ENCODE results near the gene USP17L28. TPM values are rescaled to one million over a fixed set of nuclear protein-coding genes. Genes with fewer than 3 reads are reported as not detected.
"Not testable (repeated sequence)": the region's sequence is repeated elsewhere in the genome, so short reads cannot be mapped to it uniquely, and the experiment has no call there.

Gene USP17L28, protein sequence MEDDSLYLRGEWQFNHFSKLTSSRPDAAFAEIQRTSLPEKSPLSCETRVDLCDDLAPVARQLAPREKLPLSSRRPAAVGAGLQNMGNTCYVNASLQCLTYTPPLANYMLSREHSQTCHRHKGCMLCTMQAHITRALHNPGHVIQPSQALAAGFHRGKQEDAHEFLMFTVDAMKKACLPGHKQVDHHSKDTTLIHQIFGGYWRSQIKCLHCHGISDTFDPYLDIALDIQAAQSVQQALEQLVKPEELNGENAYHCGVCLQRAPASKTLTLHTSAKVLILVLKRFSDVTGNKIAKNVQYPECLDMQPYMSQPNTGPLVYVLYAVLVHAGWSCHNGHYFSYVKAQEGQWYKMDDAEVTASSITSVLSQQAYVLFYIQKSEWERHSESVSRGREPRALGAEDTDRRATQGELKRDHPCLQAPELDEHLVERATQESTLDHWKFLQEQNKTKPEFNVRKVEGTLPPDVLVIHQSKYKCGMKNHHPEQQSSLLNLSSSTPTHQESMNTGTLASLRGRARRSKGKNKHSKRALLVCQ
- not detected in 2 replicates for polyA plus RNA-seq (2011; rRNA removed)
- polyA plus RNA-seq (2012; cell fraction: cytosol; rRNA removed) = not detected in 2 replicates
- polyA plus RNA-seq (2012; cell fraction: nucleus; rRNA removed) = not detected in 2 replicates
- polyA plus RNA-seq (2017; fragmentation: RNase III; extraction: RNeasy Plus Mini Kit Qiagen cat#74134 plus additional on column Dnase treatment) = not detected in 3 replicates
- polyA minus RNA-seq (2011; rRNA and poly(A)+ RNA removed) = not detected in 2 replicates

DNA sequence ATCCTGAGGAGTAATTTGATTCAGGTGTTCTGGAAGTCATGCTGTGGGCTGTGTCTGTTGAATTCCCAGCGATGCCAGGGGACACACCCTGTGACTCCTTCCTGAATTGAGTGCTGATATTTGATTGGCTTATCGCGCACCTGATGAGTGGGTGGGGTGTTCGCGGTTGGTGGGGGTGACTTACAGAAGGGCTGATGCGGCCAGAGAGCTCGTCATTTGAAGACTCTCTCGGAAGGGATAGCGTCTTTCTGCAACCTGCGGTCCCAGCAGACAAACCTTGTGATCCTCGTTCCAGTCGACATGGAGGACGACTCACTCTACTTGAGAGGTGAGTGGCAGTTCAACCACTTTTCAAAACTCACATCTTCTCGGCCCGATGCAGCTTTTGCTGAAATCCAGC, at the start of gene USP17L28:
Gene USP17L28, plus strand, starts transcription at position 301 of the 400 bp plus-strand sequence. Its CDS starts 0 bp downstream, at position 301.
- WGBS (ENCODE audit: missing lambda C conversion rate) = no CpG with 5 or more reads among the region's 15 CpGs
- ATAC-seq; H3K27ac ChIP-seq; H3K4me3 ChIP-seq; CTCF ChIA-PET; H3K4me2 ChIP-seq; H3K9me3 ChIP-seq; H3K4me1 ChIP-seq; POLR2A ChIA-PET; DNase-seq (ENCODE audit: low read depth in 1 of 2, low spot score in 1 of 2); FAIRE-seq: not testable (repeated sequence)

DNA sequence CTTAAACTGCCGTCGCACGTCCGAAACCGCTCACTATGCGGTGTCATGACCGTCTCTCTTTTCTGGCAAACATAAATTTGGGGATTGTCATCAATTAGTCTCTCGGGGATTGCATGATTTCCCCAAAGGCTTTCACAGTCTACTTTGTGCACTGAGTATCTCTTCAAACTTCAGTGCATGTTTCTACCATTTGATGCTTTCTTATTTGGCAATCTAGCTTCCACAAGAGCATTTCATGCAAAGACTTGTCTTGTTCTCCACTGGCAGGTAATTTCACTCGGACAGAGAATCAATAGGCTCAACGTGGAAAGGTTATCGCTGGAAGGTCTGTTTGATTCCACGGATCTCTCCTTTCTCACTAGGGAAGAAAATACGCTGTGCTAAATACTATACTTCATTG, 24.5 kb upstream of the USP17L28 start:
- DNase-seq (ENCODE audit: low read depth in 1 of 2, low spot score in 1 of 2); POLR2A ChIA-PET; H3K4me3 ChIP-seq; CTCF ChIA-PET; H3K4me1 ChIP-seq; H3K9me3 ChIP-seq; ATAC-seq; FAIRE-seq; H3K27ac ChIP-seq; H3K4me2 ChIP-seq: not testable (repeated sequence)
- WGBS (ENCODE audit: missing lambda C conversion rate) = 18% methylated on average over 4 of the region's 13 CpGs

DNA sequence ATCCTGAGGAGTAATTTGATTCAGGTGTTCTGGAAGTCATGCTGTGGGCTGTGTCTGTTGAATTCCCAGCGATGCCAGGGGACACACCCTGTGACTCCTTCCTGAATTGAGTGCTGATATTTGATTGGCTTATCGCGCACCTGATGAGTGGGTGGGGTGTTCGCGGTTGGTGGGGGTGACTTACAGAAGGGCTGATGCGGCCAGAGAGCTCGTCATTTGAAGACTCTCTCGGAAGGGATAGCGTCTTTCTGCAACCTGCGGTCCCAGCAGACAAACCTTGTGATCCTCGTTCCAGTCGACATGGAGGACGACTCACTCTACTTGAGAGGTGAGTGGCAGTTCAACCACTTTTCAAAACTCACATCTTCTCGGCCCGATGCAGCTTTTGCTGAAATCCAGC, 23.8 kb upstream of the USP17L28 start, which contains the start of gene USP17L24:
Gene USP17L24, plus strand, starts transcription at position 301 of the 400 bp plus-strand sequence. Its CDS starts 0 bp downstream, at position 301.
- H3K4me1 ChIP-seq; H3K9me3 ChIP-seq; ATAC-seq; CTCF ChIA-PET; H3K27ac ChIP-seq; H3K4me3 ChIP-seq; FAIRE-seq; POLR2A ChIA-PET; H3K4me2 ChIP-seq; DNase-seq (ENCODE audit: low read depth in 1 of 2, low spot score in 1 of 2): not testable (repeated sequence)
- WGBS (ENCODE audit: missing lambda C conversion rate) = no CpG with 5 or more reads among the region's 15 CpGs

DNA sequence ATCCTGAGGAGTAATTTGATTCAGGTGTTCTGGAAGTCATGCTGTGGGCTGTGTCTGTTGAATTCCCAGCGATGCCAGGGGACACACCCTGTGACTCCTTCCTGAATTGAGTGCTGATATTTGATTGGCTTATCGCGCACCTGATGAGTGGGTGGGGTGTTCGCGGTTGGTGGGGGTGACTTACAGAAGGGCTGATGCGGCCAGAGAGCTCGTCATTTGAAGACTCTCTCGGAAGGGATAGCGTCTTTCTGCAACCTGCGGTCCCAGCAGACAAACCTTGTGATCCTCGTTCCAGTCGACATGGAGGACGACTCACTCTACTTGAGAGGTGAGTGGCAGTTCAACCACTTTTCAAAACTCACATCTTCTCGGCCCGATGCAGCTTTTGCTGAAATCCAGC, 19.1 kb upstream of the USP17L28 start, which contains the start of gene USP17L25:
Gene USP17L25, plus strand, starts transcription at position 301 of the 400 bp plus-strand sequence. Its CDS starts 0 bp downstream, at position 301.
- H3K4me3 ChIP-seq; H3K4me2 ChIP-seq; FAIRE-seq; H3K9me3 ChIP-seq; H3K27ac ChIP-seq; DNase-seq (ENCODE audit: low read depth in 1 of 2, low spot score in 1 of 2); CTCF ChIA-PET; POLR2A ChIA-PET; H3K4me1 ChIP-seq; ATAC-seq: not testable (repeated sequence)
- WGBS (ENCODE audit: missing lambda C conversion rate) = no CpG with 5 or more reads among the region's 15 CpGs

DNA sequence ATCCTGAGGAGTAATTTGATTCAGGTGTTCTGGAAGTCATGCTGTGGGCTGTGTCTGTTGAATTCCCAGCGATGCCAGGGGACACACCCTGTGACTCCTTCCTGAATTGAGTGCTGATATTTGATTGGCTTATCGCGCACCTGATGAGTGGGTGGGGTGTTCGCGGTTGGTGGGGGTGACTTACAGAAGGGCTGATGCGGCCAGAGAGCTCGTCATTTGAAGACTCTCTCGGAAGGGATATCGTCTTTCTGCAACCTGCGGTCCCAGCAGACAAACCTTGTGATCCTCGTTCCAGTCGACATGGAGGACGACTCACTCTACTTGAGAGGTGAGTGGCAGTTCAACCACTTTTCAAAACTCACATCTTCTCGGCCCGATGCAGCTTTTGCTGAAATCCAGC, 14.3 kb upstream of the USP17L28 start, which contains the start of gene USP17L26:
Gene USP17L26, plus strand, starts transcription at position 301 of the 400 bp plus-strand sequence. Its CDS starts 0 bp downstream, at position 301.
- H3K27ac ChIP-seq; FAIRE-seq; DNase-seq (ENCODE audit: low read depth in 1 of 2, low spot score in 1 of 2); ATAC-seq; CTCF ChIA-PET; H3K4me3 ChIP-seq; H3K4me2 ChIP-seq; H3K9me3 ChIP-seq; POLR2A ChIA-PET; H3K4me1 ChIP-seq: not testable (repeated sequence)
- no CpG with 5 or more reads among the region's 15 CpGs for WGBS (ENCODE audit: missing lambda C conversion rate)

DNA sequence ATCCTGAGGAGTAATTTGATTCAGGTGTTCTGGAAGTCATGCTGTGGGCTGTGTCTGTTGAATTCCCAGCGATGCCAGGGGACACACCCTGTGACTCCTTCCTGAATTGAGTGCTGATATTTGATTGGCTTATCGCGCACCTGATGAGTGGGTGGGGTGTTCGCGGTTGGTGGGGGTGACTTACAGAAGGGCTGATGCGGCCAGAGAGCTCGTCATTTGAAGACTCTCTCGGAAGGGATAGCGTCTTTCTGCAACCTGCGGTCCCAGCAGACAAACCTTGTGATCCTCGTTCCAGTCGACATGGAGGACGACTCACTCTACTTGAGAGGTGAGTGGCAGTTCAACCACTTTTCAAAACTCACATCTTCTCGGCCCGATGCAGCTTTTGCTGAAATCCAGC, 9.6 kb upstream of the USP17L28 start, which contains the start of gene USP17L5:
Gene USP17L5, plus strand, starts transcription at position 301 of the 400 bp plus-strand sequence. Its CDS starts 0 bp downstream, at position 301.
- H3K27ac ChIP-seq; H3K4me1 ChIP-seq; H3K4me2 ChIP-seq; H3K9me3 ChIP-seq; CTCF ChIA-PET; FAIRE-seq; DNase-seq (ENCODE audit: low read depth in 1 of 2, low spot score in 1 of 2); POLR2A ChIA-PET; H3K4me3 ChIP-seq; ATAC-seq: not testable (repeated sequence)
- WGBS (ENCODE audit: missing lambda C conversion rate) = no CpG with 5 or more reads among the region's 15 CpGs

DNA sequence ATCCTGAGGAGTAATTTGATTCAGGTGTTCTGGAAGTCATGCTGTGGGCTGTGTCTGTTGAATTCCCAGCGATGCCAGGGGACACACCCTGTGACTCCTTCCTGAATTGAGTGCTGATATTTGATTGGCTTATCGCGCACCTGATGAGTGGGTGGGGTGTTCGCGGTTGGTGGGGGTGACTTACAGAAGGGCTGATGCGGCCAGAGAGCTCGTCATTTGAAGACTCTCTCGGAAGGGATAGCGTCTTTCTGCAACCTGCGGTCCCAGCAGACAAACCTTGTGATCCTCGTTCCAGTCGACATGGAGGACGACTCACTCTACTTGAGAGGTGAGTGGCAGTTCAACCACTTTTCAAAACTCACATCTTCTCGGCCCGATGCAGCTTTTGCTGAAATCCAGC, 4.8 kb upstream of the USP17L28 start, which contains the start of gene USP17L27:
Gene USP17L27, plus strand, starts transcription at position 301 of the 400 bp plus-strand sequence. Its CDS starts 0 bp downstream, at position 301.
- H3K4me2 ChIP-seq; DNase-seq (ENCODE audit: low read depth in 1 of 2, low spot score in 1 of 2); FAIRE-seq; H3K4me1 ChIP-seq; H3K4me3 ChIP-seq; POLR2A ChIA-PET; H3K27ac ChIP-seq; H3K9me3 ChIP-seq; ATAC-seq; CTCF ChIA-PET: not testable (repeated sequence)
- no CpG with 5 or more reads among the region's 15 CpGs for WGBS (ENCODE audit: missing lambda C conversion rate)

DNA sequence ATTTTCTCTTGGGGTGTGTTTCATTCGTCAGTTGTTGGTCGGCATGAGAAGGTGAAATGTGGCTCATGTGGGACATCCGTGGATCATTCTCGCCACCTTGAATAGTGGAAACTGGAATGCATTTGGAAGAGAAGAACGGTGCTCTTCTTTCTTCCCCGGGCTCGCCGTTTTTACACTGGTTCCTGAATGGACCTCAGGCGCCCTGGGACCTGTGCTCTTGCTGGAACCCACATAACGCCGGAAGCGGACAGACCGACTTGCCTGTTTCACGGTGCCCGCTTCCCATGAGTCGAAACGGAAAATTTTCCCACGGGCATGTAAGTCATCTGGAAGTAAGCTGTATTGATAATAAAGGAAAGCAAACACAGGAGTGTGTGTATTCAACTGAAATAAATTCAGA, 2.2 kb downstream of the USP17L28 start:
- H3K4me1 ChIP-seq; H3K4me2 ChIP-seq; DNase-seq (ENCODE audit: low read depth in 1 of 2, low spot score in 1 of 2); POLR2A ChIA-PET; H3K27ac ChIP-seq; CTCF ChIA-PET; ATAC-seq; FAIRE-seq; H3K9me3 ChIP-seq; H3K4me3 ChIP-seq: not testable (repeated sequence)
- WGBS (ENCODE audit: missing lambda C conversion rate) = no CpG with 5 or more reads among the region's 18 CpGs

DNA sequence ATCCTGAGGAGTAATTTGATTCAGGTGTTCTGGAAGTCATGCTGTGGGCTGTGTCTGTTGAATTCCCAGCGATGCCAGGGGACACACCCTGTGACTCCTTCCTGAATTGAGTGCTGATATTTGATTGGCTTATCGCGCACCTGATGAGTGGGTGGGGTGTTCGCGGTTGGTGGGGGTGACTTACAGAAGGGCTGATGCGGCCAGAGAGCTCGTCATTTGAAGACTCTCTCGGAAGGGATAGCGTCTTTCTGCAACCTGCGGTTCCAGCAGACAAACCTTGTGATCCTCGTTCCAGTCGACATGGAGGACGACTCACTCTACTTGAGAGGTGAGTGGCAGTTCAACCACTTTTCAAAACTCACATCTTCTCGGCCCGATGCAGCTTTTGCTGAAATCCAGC, 4.6 kb downstream of the USP17L28 start, which contains the start of gene USP17L29:
Gene USP17L29, plus strand, starts transcription at position 301 of the 400 bp plus-strand sequence. Its CDS starts 0 bp downstream, at position 301.
- FAIRE-seq; H3K9me3 ChIP-seq; H3K4me2 ChIP-seq; POLR2A ChIA-PET; H3K4me1 ChIP-seq; ATAC-seq; CTCF ChIA-PET; H3K27ac ChIP-seq; DNase-seq (ENCODE audit: low read depth in 1 of 2, low spot score in 1 of 2); H3K4me3 ChIP-seq: not testable (repeated sequence)
- WGBS (ENCODE audit: missing lambda C conversion rate) = no CpG with 5 or more reads among the region's 15 CpGs

DNA sequence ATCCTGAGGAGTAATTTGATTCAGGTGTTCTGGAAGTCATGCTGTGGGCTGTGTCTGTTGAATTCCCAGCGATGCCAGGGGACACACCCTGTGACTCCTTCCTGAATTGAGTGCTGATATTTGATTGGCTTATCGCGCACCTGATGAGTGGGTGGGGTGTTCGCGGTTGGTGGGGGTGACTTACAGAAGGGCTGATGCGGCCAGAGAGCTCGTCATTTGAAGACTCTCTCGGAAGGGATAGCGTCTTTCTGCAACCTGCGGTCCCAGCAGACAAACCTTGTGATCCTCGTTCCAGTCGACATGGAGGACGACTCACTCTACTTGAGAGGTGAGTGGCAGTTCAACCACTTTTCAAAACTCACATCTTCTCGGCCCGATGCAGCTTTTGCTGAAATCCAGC, 14.1 kb downstream of the USP17L28 start, which contains the start of gene USP17L30:
Gene USP17L30, plus strand, starts transcription at position 301 of the 400 bp plus-strand sequence. Its CDS starts 0 bp downstream, at position 301.
- FAIRE-seq; DNase-seq (ENCODE audit: low read depth in 1 of 2, low spot score in 1 of 2); H3K4me2 ChIP-seq; H3K9me3 ChIP-seq; H3K27ac ChIP-seq; CTCF ChIA-PET; ATAC-seq; POLR2A ChIA-PET; H3K4me1 ChIP-seq; H3K4me3 ChIP-seq: not testable (repeated sequence)
- WGBS (ENCODE audit: missing lambda C conversion rate) = no CpG with 5 or more reads among the region's 15 CpGs

DNA sequence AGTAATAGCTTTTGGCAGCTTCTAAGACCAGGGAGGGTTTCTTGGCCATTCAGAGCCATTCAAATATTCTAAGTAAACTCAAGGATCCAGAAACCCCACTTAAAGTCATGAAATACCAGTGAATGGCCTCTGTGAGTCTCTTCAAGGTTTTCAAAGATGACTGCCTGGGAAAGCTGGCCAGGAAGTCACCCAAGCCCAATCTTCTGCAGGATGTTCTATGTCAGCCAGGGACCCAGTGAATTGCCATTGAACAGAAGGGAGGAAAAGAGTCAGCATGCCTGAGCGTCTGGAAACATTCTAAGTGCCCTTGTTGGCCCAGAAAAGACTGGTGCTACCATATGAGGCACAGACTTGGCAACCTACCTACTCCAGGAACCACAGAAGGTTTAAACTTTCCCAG, 31.2 kb downstream of the USP17L28 start:
- ATAC-seq; DNase-seq (ENCODE audit: low read depth in 1 of 2, low spot score in 1 of 2); H3K4me3 ChIP-seq; POLR2A ChIA-PET; H3K4me2 ChIP-seq; FAIRE-seq; H3K4me1 ChIP-seq; CTCF ChIA-PET; H3K27ac ChIP-seq; H3K9me3 ChIP-seq: not testable (repeated sequence)
- 7% methylated on average over 1 of the region's 1 CpG for WGBS (ENCODE audit: missing lambda C conversion rate)

Data from A549 (cell line).